ENCODE results near the gene KLHL22.

DNA sequence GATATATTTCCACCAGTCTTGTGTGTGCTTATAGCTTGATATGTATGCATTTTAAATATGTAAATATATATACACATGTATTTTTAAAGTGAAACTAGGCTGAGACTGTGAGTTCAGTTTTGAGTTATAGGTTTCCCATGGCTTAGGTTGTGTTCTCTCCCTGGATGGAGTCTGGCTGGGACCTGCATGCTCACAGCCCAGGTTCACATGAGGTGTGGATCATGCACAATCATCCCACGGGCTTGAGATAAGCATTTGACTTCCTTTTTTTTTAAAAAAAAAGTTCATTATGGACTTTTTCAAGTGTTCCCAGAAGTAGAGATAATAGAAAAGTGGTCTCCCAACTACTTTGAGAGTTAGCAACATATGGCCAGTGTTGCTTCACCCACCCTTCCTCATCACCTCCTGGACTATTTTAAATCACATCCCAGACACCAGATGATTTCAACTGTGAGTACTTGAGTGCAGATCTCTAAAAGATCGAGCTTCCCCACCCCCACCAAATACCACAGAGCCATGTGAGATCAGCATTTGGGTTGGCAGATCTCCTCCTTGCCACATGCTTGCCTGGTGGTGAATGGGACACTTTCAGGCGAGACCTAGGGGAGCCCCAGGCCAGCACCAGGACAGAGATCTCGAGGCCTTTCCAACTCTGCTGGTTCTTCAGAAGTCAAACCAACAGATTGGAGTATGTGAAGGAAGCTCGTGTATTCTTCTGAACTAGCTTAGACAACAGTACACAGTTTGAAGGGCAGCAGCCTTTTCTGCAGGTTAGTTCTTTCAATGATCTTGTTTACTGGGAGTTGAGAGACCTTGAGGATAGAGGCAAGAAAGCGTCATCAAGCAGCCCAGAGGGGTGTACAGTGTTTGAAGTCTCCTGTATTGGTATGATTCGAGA is 27.7 kb upstream of the KLHL22 start:
- TF ChIP-seq, protein P1, sequence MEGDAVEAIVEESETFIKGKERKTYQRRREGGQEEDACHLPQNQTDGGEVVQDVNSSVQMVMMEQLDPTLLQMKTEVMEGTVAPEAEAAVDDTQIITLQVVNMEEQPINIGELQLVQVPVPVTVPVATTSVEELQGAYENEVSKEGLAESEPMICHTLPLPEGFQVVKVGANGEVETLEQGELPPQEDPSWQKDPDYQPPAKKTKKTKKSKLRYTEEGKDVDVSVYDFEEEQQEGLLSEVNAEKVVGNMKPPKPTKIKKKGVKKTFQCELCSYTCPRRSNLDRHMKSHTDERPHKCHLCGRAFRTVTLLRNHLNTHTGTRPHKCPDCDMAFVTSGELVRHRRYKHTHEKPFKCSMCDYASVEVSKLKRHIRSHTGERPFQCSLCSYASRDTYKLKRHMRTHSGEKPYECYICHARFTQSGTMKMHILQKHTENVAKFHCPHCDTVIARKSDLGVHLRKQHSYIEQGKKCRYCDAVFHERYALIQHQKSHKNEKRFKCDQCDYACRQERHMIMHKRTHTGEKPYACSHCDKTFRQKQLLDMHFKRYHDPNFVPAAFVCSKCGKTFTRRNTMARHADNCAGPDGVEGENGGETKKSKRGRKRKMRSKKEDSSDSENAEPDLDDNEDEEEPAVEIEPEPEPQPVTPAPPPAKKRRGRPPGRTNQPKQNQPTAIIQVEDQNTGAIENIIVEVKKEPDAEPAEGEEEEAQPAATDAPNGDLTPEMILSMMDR (IDR thresholded peaks at IDR 0.05) = no peak
- no peak for TF ChIP-seq POLR2A (IDR thresholded peaks at IDR 0.05)
